Measurements from ENCODE around the gene SLC2A11.

DNA sequence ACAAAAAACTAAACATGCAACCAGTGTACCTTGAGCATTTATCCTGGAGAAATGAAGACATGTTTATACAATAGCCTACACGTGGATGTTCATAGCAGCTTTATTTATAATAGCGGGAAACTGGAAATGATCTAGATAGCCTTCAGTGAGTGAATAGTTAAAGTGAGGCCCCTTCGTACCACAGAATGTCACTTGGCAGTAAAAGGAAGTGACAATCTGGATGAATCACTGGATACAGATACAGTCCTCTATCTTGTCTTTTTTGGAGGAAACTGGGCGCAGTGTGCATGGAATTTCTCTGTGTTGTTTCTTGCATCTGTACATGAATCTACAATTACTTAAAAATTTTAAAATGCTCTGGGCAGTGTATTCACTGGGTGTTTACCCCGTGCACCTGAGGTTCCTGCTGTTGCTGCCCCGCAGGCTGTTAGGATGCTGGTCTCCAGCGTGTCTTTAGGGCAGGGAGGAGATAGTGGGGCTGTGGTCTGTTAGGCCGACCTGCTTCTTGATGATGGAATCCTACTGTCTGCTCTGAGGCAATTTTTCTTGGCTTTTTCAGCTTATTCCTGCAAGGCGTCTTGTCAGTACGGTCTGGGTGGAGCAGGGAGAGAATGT lies 42.0 kb upstream of the SLC2A11 start:
- TF ChIP-seq, protein P1, sequence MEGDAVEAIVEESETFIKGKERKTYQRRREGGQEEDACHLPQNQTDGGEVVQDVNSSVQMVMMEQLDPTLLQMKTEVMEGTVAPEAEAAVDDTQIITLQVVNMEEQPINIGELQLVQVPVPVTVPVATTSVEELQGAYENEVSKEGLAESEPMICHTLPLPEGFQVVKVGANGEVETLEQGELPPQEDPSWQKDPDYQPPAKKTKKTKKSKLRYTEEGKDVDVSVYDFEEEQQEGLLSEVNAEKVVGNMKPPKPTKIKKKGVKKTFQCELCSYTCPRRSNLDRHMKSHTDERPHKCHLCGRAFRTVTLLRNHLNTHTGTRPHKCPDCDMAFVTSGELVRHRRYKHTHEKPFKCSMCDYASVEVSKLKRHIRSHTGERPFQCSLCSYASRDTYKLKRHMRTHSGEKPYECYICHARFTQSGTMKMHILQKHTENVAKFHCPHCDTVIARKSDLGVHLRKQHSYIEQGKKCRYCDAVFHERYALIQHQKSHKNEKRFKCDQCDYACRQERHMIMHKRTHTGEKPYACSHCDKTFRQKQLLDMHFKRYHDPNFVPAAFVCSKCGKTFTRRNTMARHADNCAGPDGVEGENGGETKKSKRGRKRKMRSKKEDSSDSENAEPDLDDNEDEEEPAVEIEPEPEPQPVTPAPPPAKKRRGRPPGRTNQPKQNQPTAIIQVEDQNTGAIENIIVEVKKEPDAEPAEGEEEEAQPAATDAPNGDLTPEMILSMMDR (conservative IDR thresholded peaks at IDR 0.05; ENCODE audit: low read depth, low read length): no peak
- TF ChIP-seq EZH2phosphoT487 (IDR thresholded peaks at IDR 0.05; ENCODE audit: borderline replicate concordance, low read length): no peak
